CD14-positive monocyte (primary cell): ENCODE results near the gene RASIP1. TPM values are rescaled to one million over a fixed set of nuclear protein-coding genes. Genes with fewer than 3 reads are reported as not detected.
"Not testable (repeated sequence)": the region's sequence is repeated elsewhere in the genome, so short reads cannot be mapped to it uniquely, and the experiment has no call there.

ENCODE experiments used
- DNase-seq, 3 donors: peaks; one replicate each; pipeline ENCODE4 v3.0.0-alpha.2; 2011 to 2022
- H2AFZ ChIP-seq: 2 replicates; pipeline ENCODE4 v1.6.0; 2012; ENCODE audit warnings: mild to moderate bottlenecking, low read depth, low read length, inconsistent platforms; ENCODE audit not compliant: insufficient read depth, poor library complexity, severe bottlenecking
- H3K27ac ChIP-seq, 2 donors: 1 replicate in 1 of 2; 2 replicates in 1 of 2; pipeline ENCODE4 v1.5.1; 2012 to 2013; ENCODE audit warnings: low read length in 2 of 2, control low read depth in 1 of 2, inconsistent platforms in 1 of 2, low read depth in 1 of 2, mild to moderate bottlenecking in 1 of 2
- H3K27me3 ChIP-seq, 2 donors: one replicate each; pipeline versions ENCODE4 v1.6.0 to v1.6.1; 2011 to 2013; ENCODE audit warnings: low read length in 2 of 2; ENCODE audit not compliant: control insufficient read depth in 2 of 2, insufficient read depth in 2 of 2
- H3K36me3 ChIP-seq, 2 donors: replicated peaks in 1 of 2; 1 replicate in 1 of 2; 2 replicates in 1 of 2; pipeline versions ENCODE4 v1.5.1 to v1.6.1; 2012 to 2013; ENCODE audit warnings: low read length in 2 of 2, control low read depth in 1 of 2, inconsistent platforms in 1 of 2, mild to moderate bottlenecking in 1 of 2; ENCODE audit not compliant: insufficient read depth in 2 of 2, control insufficient read depth in 1 of 2
- H3K4me1 ChIP-seq, 2 donors: 1 replicate in 1 of 2; 2 replicates in 1 of 2; pipeline versions ENCODE4 v1.5.1 to v1.6.1; 2012 to 2013; ENCODE audit warnings: low read length in 2 of 2, control low read depth in 1 of 2, inconsistent platforms in 1 of 2, mild to moderate bottlenecking in 1 of 2, moderate library complexity in 1 of 2; ENCODE audit not compliant: insufficient read depth in 2 of 2, control insufficient read depth in 1 of 2
- H3K4me2 ChIP-seq: replicated peaks from 2 replicates; pipeline ENCODE3; 2012; ENCODE audit warnings: low read length, moderate library complexity, mild to moderate bottlenecking; ENCODE audit not compliant: poor library complexity, severe bottlenecking; ENCODE audit errors: extremely low read depth
- H3K4me3 ChIP-seq, 3 experiments: fragments of 200-600 bp in 1 of 3; sonication (generic) in 1 of 3; replicated peaks in 1 of 3; 1 replicate in 2 of 3; 2 replicates in 1 of 3; pipeline ENCODE4 v1.5.1; 2011 to 2013; ENCODE audit warnings: low read length in 3 of 3, mild to moderate bottlenecking in 3 of 3, control low read depth in 2 of 3, low read depth in 2 of 3, inconsistent platforms in 1 of 3, moderate library complexity in 1 of 3
- H3K79me2 ChIP-seq: 2 replicates; pipeline ENCODE4 v1.6.0; 2012; ENCODE audit warnings: mild to moderate bottlenecking, control low read depth, inconsistent platforms, low read length, moderate library complexity; ENCODE audit not compliant: insufficient read depth
- H3K9ac ChIP-seq: 2 replicates; pipeline ENCODE4 v1.6.0; 2017; ENCODE audit warnings: low read length, mild to moderate bottlenecking; ENCODE audit not compliant: insufficient read depth, poor library complexity, severe bottlenecking
- H3K9me3 ChIP-seq, 2 donors: replicated peaks in 1 of 2; 1 replicate in 1 of 2; 2 replicates in 1 of 2; pipeline versions ENCODE4 v1.5.1 to v1.6.1; 2012 to 2013; ENCODE audit warnings: low read length in 2 of 2, control low read depth in 1 of 2; ENCODE audit not compliant: control insufficient read depth in 1 of 2, insufficient read depth in 1 of 2
- H4K20me1 ChIP-seq: 2 replicates; pipeline ENCODE4 v1.6.0; 2012; ENCODE audit warnings: mild to moderate bottlenecking, low read length, control low read depth, moderate library complexity; ENCODE audit not compliant: insufficient read depth
- H3K27ac Mint-ChIP-seq, 7 donors: one replicate each; pipeline ENCODE4 v1.8.0; 2020; ENCODE audit warnings: mild to moderate bottlenecking in 7 of 7, mixed read lengths in 7 of 7, moderate library complexity in 6 of 7, inconsistent platforms in 2 of 7
- H3K27me3 Mint-ChIP-seq, 3 donors: one replicate each; pipeline ENCODE4 v1.8.0; 2021 to 2022; ENCODE audit warnings: low read depth in 3 of 3, mild to moderate bottlenecking in 3 of 3, mixed read lengths in 3 of 3, moderate library complexity in 3 of 3, inconsistent platforms in 1 of 3
- H3K36me3 Mint-ChIP-seq, 2 donors: one replicate each; pipeline ENCODE4 v1.8.0; 2020; ENCODE audit warnings: mixed read lengths in 2 of 2, inconsistent platforms in 1 of 2, mild to moderate bottlenecking in 1 of 2
- H3K4me1 Mint-ChIP-seq: one replicate; pipeline ENCODE4 v1.8.0; 2020; ENCODE audit warnings: mild to moderate bottlenecking, mixed read lengths
- H3K4me3 Mint-ChIP-seq, 2 donors: one replicate each; pipeline ENCODE4 v1.8.0; 2020; ENCODE audit warnings: mild to moderate bottlenecking in 2 of 2, mixed read lengths in 2 of 2, moderate library complexity in 1 of 2
- H3K9me3 Mint-ChIP-seq, 7 donors: one replicate each; pipeline ENCODE4 v1.8.0; 2020 to 2022; ENCODE audit warnings: mixed read lengths in 7 of 7, mild to moderate bottlenecking in 6 of 7, moderate library complexity in 6 of 7, inconsistent platforms in 2 of 7
- CTCF ChIP-seq: fragments of 200-600 bp; IDR thresholded peaks from one replicate; pipeline ENCODE4 v1.8.0; 2022; ENCODE audit warnings: antibody characterized with exemption, mild to moderate bottlenecking
- WGBS: methylation state at CpG from one replicate; pipeline ENCODE4 v1.1.5; 2013; ENCODE audit warnings: missing lambda C conversion rate; ENCODE audit not compliant: insufficient coverage; 5-methylcytosine and 5-hydroxymethylcytosine counted together
- intact Hi-C, 2 donors: fragments of 100-400 bp; cut with micrococcal nuclease; formaldehyde crosslinking; loops; one replicate each; pipeline versions ENCODE4 v1.15.0 to v1.15.1; 2023
- polyA plus RNA-seq, 3 donors: library from polyadenylated mRNA; depleted of rRNA in 1 of 3; unstranded in 2 of 3; stranded (reverse) in 1 of 3; fragments of 300-500 nt in 2 of 3; fragments of >200 nt in 1 of 3; fragmentation: Illumina TruSeq in 2 of 3; gene quantifications; 1 replicate in 2 of 3; 2 replicates in 1 of 3; pipeline ENCODE4 v1.2.3, GENCODE V29; 2012 to 2021

RASIP1 gene
- polyA plus RNA-seq, 3 donors: 1.2 TPM; not detected in 2

GRCh38 chr19:48689449-48689848 is 51.0 kb downstream of the RASIP1 start:
- Mint-ChIP-seq H3K4me3 (no peak overlapping the region), H3K36me3 (no peaks in the 10 kb centered on the region), H3K27ac (no peak overlapping the region), H3K27me3 (peaks cover 2 to 10% (median 6%) of the 10 kb centered on the region in 3 donors), H3K4me1 (peaks cover 4% of the 10 kb centered on the region), H3K9me3 (peaks cover 0 to 3% (median 0%) of the 10 kb centered on the region in 7 donors)
- H4K20me1 ChIP-seq: no peaks in the 10 kb centered on the region
- TF ChIP-seq CTCF: no peak
- WGBS: 100% methylated on average over 3 of the region's 7 CpGs
- no peaks in the 10 kb centered on the region for H3K79me2 ChIP-seq
- intact Hi-C loops: no loop called here
- H3K4me2 ChIP-seq: no peak overlapping the region
- H3K27ac ChIP-seq: no peak overlapping the region
- H3K9ac ChIP-seq: no peak overlapping the region
- DNase-seq: no peak
- H3K4me1 ChIP-seq: no peaks in the 10 kb centered on the region
- H3K9me3 ChIP-seq: no peaks in the 10 kb centered on the region
- H2AFZ ChIP-seq: no peak overlapping the region
- H3K4me3 ChIP-seq: no peak overlapping the region
- no peaks in the 10 kb centered on the region for H3K36me3 ChIP-seq
- no peaks in the 10 kb centered on the region for H3K27me3 ChIP-seq

- no peak for DNase-seq
- no peaks in the 10 kb centered on the region for H3K36me3 ChIP-seq
- H3K4me1 ChIP-seq: no peaks in the 10 kb centered on the region
- no peak overlapping the region for H3K4me3 ChIP-seq
- H3K79me2 ChIP-seq: no peaks in the 10 kb centered on the region
- no peak overlapping the region for H2AFZ ChIP-seq
- WGBS: 100% methylated on average over 3 of the region's 3 CpGs
- Mint-ChIP-seq H3K4me1 (peaks cover 13% of the 10 kb centered on the region), H3K27me3 (peaks cover 2 to 8% (median 7%) of the 10 kb centered on the region in 3 donors), H3K4me3 (no peak overlapping the region), H3K27ac (no peak overlapping the region), H3K9me3 (peaks cover 0 to 3% (median 0%) of the 10 kb centered on the region in 7 donors), H3K36me3 (no peaks in the 10 kb centered on the region)
- H3K4me2 ChIP-seq: no peak overlapping the region
- H3K27me3 ChIP-seq: no peaks in the 10 kb centered on the region
- no peaks in the 10 kb centered on the region for H3K9me3 ChIP-seq
- H4K20me1 ChIP-seq: no peaks in the 10 kb centered on the region
- no peak overlapping the region for H3K27ac ChIP-seq
- intact Hi-C loops: no loop called here
- TF ChIP-seq CTCF: no peak
- H3K9ac ChIP-seq: no peak overlapping the region
These were observed 52.6 kb downstream of the RASIP1 start for GRCh38 chr19:48687776-48688175.

GRCh38 chr19:48686637-48687036 is 53.8 kb downstream of the RASIP1 start:
- H3K27ac Mint-ChIP-seq, H3K4me3 Mint-ChIP-seq, H3K36me3 Mint-ChIP-seq, H3K4me3 ChIP-seq, DNase-seq, H3K4me1 ChIP-seq, H2AFZ ChIP-seq, H3K27ac ChIP-seq, H3K27me3 Mint-ChIP-seq, H3K79me2 ChIP-seq, H3K36me3 ChIP-seq, H3K4me2 ChIP-seq, intact Hi-C loops, H3K9me3 Mint-ChIP-seq, H3K27me3 ChIP-seq, H3K9ac ChIP-seq, H4K20me1 ChIP-seq, H3K9me3 ChIP-seq: not testable (repeated sequence)
- WGBS: 100% methylated on average over 5 of the region's 7 CpGs
- peaks cover 13% of the 10 kb centered on the region for H3K4me1 Mint-ChIP-seq
